ENCODE data around the gene CCDC148.
"Not testable (repeated sequence)": the region's sequence is repeated elsewhere in the genome, so short reads cannot be mapped to it uniquely, and the experiment has no call there.

The CCDC148 gene

GRCh38 chr2:158273791-158274190 lies 182.8 kb downstream of the CCDC148 start:
- no peak for DNase-seq

GRCh38 chr2:158270536-158270935 lies 186.0 kb downstream of the CCDC148 start:
- DNase-seq: no peak

- DNase-seq: peak; percentile 9
Observed at GRCh38 chr2:158269143-158269542, 187.4 kb downstream of the CCDC148 start.

DNA sequence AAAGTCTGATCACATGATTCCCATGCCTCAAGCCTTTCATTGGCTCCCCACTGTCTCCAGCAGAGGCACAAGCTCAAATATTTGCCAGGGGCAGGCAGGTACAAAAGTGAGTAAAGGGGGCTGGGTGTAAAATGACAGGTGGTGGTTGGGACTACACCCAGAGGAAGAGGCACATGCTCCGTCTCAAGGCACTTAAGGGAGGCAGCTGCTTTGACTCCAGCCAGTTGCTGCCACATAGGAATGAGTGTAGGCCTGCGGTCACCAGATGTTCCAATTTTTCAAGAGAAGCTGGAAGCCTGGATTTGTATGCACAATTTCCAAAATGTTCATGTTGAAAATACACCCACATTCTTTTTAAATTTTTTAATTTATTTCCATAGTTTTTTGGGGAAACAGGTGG lies 190.4 kb downstream of the CCDC148 start:
- no peak for DNase-seq

DNA sequence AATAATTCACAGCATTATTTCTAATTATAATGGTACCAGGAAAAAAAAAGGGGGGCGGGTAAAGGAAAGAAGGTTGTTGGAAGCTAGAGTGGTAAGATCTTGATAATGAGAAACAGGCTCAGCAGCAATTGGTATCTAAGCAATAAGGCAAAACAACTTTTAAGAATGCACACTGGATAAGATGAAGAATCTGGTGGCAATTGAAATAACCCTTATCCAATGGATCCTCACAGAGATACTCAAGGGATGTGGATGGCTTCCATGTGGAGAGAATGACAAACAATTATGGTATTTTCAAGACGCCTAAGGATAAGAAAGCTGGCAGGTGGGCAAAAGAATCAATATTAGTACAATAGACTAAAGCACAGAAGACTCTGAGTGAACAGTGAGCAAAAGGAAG lies 201.3 kb downstream of the CCDC148 start:
- DNase-seq: no peak

GRCh38 chr2:158253170-158253569 lies 203.4 kb downstream of the CCDC148 start:
- no peak for DNase-seq

- no peak for DNase-seq
Observed at GRCh38 chr2:158251356-158251755, 205.2 kb downstream of the CCDC148 start.

DNA sequence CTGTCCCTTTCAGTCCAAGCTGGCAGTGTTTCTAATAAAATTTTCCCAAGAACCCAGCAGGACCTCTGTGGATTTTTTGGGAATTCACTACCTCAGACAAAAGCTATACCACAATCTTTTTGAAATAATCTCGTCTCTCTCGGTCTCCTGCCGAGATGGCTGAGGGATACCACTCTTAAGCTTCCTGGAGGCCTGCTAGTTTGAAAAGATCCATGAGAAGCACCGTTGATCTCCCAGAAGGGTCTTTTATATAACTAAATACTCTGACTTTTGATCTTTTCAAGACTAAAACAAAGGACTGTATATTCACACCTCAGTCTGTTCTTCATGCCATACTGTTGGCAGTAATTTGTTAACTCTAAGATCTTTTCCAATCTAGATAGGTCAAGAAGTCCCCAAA lies 213.2 kb downstream of the CCDC148 start:
- no peak for DNase-seq

- DNase-seq: no peak
Observed at GRCh38 chr2:158242280-158242679, 214.3 kb downstream of the CCDC148 start.

DNA sequence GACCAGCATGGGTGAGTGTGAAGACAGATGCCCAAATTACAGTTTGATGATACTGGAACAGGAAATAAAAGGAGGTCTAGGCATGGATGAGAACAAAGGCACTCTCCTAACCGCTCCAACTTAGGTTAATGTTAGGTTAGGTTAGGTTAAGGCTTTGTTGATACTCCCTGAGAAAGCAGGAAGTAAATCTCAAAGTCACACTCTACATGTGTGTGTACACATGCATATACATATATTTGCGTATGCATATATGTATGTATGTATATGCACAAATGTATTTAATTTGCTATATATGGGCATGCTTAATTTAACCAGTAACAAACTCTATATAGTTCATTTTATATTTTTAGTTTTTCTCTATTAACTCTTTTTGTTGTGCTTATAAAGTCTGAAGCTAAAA lies 215.6 kb downstream of the CCDC148 start:
- no peak for DNase-seq

- DNase-seq: no peak
Observed at GRCh38 chr2:158239271-158239670, 217.3 kb downstream of the CCDC148 start.

DNA sequence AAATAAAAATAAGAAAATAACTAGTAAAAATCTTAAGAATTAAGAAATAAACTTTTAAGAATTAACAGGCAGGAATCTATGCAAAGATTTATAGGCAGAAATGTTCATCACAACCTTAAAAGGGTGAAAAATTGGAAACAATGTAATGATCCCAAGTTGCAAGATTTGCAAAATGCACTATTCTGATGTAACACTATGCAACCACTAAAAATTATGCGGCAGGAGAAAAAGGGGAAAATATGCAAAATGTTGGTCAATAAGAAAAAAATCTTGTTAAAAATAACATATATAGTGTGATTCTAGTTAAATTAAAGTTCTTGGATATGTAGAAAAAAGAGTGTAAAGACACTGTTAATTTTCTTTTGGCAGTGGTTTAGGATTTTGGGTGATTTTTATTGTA lies 222.1 kb downstream of the CCDC148 start:
- no peak for DNase-seq

- no peak for DNase-seq
Observed at GRCh38 chr2:158232476-158232875, 224.1 kb downstream of the CCDC148 start.

DNA sequence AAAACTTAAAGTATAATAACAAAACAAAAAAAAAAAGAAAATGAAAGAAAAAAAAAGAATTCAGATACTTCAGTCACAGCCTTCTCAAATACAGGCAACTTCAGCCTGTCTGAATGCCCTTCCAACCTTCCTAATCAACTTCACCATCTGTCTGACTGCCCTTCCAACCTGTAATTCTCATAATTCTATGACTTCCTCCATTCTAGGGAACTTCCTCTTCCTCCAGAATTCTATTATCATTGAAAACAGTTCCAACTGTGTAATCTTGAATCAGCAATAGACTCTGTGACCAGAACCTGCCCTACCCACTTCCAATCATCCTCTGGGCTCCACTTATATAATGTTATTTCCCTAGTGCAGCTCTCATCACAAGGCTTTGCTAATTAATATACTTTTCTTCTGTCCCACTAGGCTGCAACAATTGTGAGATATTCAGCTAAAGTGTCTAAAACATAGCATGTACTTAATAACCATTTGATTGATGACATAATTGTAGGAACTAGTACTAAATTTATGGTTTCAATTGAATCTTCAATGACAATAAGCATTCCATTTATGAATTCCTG lies 227.5 kb downstream of the CCDC148 start:
- no peak for DNase-seq

GRCh38 chr2:158223066-158223465 lies 233.5 kb downstream of the CCDC148 start:
- DNase-seq: not testable (repeated sequence)

DNA sequence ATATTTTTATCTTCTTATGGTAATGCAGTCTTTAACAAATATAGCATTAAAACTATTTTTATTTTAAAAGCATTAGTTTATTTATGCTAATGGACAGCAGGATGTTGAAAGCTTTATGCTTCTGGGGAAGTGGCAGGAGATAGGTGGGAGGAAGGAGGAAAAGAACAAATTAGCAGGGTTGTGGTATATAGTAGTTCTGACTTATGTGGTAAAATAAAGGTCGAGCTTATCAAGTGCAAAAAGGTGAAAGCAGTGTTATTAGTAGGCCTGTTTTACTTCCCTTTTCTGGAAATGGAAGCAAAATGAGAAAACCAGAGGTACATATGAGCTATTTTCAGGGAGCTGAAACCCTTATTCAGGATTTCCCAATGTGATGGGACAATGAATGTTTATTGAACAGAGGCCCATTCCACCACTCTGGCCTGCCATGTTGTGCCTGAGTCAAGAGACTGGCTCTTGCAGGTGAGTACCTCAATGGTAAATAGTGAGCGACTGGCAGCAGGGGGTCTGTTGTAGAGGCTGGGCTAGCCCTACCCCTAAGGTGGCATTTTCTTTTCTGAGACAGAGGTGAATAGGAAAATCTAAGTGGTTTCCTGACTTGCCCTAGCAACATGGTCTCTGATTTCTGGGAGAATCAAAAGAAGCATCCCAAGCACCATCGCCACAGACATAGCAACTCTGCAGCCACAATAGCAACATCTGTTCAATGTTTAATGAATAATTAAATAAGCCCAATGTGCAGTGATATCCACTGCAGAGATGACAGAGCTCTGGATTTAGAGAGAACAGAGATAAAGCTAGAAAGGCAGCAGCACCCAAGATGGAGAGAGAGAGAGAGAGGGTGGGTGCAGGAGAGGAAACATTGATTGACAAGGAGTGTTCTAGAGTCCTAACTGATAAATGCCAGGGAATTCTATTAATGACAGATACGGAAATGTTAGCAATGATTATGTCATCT lies 235.2 kb downstream of the CCDC148 start:
- DNase-seq: no peak

DNA sequence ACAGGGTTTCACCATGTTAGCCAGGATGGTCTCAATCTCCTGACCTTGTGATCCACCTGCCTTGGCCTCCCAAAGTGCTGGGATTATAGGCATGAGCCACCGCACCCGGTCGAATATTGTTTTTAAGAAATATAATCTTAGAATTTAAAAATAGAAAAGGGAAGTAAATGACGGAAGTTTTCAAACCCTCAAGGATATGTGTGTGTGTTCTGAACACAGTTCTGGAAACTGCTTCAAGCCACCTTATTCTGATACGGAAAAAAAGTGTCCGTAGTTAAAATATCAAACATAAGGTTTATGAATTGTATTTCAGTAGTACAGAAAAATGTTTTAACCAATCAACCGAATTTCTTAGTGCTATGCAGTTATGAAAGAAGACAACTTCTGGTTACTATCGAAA lies 239.0 kb downstream of the CCDC148 start:
- no peak for DNase-seq

DNA sequence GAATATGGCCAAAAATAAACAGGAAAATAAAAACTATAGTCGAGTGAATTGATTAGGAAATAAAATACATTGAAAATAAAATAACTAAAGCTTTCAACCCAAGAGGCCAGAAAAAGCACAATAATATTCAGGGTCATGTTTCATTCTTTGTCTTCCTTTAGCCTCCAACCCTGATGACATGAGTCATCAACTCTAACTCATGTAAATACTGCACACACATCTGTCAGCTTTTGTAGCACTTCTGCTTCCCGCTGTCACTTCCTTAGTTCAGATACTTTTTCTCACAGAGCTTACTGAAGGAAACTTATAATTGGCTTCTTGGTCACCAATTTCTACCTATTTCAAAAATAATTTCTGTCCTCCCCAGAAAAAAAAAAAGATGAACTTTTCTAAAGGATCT lies 242.1 kb downstream of the CCDC148 start:
- DNase-seq: no peak

DNA sequence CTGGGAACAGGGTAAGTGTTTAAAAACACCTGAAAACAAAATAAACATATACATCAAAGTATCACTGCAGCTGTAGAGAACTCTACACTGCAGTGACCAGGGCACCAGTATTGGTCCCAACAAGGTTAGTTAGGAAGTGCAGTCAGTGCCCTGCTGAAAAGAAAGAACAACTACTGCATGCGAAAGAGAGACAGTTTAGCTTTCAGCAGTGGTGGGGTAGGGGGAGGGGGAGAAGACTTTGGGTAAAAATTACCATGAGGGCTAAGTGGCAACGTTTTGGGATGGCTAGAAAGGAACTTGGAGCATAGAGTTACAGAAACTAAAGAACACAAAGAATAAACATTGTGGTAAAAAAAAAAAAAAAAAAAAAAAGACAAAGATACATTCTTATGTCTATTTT lies 242.8 kb downstream of the CCDC148 start:
- no peak for DNase-seq

DNA sequence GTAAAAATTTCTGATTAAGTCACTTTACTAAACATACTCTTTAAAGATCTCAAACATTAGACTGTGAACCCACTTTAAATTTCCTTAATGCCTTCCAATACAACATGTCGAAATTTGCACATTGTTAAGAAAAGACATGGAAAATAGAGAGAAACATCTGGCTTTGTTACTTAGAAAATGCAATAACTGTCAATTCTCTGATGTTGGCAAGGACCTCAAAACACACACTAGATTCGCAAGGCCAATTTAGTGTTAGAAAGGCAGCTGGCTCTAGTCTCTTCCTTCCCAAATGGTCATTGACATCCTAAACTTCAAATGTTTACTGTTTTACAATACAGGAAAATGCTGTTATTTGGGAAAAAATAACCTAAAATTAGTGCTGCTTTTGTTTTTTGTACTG lies 244.3 kb downstream of the CCDC148 start:
- DNase-seq: no peak

GRCh38 chr2:158211502-158211901 lies 245.1 kb downstream of the CCDC148 start:
- DNase-seq: no peak

- no peak for DNase-seq
Observed at GRCh38 chr2:158207354-158207753, 249.2 kb downstream of the CCDC148 start.

- DNase-seq: peak; percentile 59
Observed at GRCh38 chr2:158205215-158205614, 251.3 kb downstream of the CCDC148 start.

DNA sequence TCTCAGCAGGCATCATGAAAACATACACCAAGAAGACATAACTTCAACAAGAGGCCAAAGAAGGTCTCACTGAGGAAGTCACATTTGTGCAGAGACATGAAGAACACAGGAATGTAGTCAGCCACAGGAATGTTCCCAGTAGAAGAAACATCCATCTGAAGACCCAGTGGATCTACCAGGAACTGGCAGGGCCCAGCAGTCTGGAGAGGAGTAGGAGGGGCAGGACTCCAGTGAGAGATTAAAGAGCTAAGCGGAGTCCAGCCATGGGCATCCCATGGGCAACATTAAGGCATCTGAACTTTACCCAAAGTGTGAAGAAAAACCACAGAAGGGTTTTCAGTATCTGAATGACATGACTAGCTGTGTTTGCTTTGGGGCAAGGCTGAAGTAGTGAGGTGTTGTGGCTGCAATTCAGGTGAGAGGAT lies 251.8 kb downstream of the CCDC148 start:
- DNase-seq: no peak
